GM21447 (cell line): Measurements from ENCODE around the gene OGDH.
"Not testable (repeated sequence)": the region's sequence is repeated elsewhere in the genome, so short reads cannot be mapped to it uniquely, and the experiment has no call there.

Experiments
- ATAC-seq: cut with Tn5 transposase; IDR thresholded peaks from one replicate; pipeline ENCODE4 v1.9.1; 2021; ENCODE audit not compliant: unreplicated experiment

Gene OGDH

DNA sequence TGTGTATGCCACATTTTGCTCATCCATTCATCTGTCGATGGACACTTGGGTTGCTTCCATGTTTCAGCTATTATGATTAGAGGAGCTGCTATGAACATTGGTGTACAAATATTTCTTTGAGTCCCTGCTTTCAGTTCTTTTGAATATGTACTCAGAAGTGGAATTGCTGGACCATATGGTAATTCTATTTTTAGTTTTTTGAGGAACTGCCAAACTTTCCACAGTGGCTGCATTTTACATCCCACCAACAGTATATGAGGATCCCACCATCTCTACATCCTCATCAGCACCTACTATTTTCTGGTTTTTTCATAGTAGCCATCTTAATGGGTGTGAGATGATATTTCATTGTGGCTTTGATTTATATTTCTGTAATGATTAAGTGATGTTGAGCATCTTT lies 97.5 kb downstream of the OGDH start:
- no peak for ATAC-seq

DNA sequence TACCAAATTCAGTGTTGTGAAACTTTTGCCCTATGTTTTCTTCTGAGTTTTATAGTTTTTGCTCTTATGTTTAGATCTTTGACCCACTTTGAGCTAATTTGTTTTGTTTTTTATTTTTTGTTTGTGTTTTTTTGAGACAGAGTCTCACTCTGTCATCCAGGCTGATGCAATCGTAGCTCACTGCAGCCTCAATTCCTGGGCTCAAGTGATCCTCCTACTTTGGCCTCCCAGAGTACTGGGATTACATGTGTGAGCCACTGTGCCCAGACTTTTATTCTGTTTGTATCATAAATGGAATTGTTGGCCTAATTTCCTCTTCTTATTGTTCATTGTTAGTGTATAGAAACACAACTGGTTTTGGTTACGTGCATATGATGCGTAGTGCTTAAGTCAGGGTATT lies 99.0 kb downstream of the OGDH start:
- no peak for ATAC-seq

DNA sequence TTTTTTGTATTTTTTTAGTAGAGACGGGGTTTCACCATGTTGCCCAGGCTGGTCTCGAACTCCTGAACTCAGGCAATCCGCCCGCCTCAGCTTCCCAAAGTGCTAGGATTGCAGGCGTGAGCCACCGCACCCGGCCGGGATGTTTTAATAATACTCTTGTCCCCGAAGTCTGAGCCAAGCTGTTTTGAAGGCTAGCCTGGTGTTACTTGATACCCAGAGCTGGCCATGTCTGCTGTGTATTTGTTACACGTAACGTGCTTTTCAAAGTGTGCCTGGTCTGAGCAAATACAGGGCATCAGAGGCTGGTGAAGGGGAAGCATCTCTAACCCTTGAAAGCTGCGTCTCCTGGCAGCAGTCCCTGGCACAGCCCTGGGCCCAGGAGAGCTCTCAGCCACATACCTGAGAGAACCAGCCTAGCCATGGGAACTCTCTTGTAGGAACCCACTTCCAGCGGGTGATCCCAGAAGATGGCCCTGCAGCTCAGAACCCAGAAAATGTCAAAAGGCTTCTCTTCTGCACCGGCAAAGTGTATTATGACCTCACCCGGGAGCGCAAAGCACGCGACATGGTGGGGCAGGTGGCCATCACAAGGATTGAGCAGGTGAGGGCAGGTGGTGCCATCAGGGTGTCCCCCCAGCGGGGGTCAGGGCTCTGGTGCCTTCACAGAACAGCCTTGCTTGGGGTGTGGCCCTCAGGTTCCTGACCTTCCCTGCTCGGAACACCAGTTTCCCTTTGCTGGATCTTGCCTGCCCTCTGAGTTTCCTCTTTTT lies 100.5 kb downstream of the OGDH start:
- no peak for ATAC-seq

DNA sequence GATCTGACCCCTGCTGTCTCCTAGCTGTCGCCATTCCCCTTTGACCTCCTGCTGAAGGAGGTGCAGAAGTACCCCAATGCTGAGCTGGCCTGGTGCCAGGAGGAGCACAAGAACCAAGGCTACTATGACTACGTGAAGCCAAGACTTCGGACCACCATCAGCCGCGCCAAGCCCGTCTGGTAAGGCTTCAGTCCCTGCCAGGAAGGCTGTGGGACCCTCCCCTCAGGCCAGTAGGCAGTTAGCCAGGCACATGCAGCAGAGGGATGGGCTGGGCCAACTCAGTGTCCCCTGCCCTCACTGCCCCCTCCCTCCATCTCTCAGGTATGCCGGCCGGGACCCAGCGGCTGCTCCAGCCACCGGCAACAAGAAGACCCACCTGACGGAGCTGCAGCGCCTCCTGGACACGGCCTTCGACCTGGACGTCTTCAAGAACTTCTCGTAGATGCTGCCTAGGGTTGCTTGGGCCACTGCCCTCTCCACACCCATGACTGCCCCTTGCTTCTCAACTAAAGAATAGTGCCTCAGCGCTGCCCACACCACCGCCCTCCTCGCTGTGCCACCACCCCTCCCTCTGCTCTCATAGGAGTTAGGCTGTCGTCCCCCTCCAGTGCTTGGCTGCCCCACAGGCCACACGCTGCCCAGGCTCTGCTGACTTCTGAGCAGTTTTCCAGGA lies 101.3 kb downstream of the OGDH start:
- no peak for ATAC-seq

DNA sequence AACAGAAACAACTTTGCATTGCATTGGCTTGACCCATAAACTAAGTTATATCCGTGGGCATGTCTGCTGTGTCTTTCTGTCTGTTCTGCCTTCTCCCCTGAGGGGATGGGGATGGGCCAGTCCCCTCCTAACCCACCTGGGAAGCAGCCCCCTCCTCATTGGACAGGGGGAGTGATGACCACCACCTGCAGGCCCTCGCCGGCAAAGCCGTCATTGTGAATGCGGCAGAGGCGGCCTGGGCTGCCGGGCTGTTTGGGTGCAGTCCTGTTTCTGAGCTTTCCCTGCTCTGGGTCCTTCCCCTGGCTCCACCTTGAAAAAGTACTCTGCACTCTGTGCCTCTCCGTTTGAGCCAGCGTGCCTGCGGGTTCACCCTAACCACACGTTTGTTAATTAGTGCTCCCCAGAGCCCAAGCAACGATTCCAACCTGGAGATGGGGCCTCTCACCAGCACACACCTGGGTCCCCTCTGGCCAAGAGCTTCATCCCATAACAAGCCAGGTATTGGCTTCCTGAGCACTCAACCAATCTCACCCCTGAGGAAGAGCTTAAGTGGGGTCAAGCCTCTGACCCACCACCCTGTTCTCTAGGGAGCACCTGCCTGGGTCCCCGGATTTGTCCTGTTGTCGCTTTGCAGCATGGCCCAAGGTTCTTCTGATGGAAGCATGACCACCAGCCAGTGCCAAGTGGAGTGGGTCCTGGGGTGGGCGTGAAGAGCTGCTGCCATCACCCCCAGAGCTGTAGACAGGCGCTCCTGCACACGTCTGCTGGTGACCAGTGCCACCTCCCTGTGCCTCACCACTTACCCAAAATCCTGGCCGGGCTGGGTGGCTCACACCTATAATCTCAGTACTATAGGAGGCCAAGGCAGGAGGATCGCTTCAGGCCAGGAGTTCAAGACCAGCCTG lies 102.8 kb downstream of the OGDH start:
- no peak for ATAC-seq

DNA sequence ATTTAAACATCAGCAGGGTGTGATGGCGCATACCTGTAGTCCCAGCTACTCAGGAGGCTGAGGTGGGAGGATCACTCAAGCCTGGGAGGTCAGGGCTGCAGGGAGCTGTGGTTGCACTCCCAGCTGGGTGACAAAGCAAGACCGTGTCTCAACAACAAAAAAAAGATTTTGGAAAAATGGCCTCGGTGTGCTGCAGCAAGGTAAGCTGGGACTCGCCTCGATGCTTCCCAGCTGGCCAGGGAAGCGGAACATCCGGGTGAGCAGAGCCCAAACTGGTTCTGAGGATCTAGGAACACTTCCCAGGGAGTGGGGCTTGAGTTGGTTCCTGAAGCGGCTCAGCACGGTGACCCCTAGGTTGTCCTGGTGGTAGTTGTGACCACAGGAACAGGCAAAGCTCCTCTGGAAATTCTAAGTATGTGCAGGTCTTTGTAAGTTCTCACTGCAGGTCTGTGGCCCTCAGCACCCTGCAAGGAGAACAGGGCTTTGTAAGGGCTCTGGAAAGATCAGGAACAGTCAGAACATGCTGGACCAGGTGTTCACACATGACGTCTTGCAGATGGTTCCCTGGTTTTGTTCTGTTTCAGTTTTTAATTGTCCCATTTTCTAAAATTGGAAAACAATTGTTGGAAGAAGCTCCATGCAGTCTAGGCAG lies 103.6 kb downstream of the OGDH start:
- no peak for ATAC-seq

DNA sequence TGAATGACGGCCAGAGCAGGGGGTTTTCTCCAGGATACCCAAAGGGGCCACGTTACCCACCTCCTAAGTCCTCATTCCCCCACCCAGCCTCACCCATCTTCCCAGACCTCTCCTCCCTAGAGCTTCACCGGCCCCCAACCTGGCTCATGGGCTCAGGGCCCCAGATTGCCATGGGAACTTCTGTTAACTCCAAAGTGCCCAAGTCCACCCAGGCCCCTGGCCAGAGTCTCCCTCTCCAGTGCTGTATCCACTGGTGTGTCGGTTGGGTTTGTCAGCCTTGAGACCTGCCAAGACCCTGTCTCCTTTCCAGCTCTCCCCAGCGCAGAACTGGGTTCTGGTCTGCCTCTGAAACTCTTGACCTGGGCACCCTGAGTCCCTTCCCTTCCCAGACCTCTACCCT lies 105.1 kb downstream of the OGDH start:
- no peak for ATAC-seq

DNA sequence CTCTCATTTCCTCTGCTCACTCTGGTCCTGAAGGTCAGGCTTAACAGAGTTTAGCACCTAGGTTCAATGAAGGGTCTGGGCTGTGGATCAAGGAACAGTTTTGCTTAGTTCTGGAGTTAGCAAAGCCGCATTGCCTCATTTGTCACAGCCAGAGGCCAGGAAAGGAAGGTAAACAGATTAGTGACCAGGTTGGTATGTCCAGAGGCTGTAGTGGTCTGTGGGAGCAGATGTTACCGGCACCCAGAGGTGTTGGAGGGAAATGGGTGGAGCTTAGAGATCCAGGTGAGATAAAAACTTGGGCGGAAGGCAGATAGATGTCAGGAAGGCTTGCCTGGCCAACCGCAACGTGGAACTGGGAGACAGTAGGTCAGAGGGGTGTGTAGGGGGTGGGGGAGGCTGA lies 105.6 kb downstream of the OGDH start:
- no peak for ATAC-seq

DNA sequence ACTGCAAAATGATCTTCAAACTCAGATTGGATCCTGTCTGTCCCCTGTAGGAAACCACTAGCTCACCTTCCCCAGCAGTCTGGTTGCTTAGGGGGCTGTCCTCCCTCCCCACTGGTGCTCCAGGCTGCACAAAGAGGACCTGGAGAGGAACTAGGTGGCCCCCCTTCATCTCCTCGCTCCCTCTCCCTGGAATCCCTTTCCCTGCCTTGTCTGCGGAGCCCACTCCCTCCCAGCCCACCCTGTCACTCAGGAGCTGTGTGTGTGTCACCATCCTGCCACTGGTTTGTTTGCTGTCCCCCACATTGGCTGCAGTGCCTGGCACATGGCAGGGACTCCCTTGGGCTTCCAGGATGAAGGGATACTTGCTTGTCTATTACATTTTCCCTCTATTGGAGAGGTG lies 106.7 kb downstream of the OGDH start:
- ATAC-seq, result no peak

DNA sequence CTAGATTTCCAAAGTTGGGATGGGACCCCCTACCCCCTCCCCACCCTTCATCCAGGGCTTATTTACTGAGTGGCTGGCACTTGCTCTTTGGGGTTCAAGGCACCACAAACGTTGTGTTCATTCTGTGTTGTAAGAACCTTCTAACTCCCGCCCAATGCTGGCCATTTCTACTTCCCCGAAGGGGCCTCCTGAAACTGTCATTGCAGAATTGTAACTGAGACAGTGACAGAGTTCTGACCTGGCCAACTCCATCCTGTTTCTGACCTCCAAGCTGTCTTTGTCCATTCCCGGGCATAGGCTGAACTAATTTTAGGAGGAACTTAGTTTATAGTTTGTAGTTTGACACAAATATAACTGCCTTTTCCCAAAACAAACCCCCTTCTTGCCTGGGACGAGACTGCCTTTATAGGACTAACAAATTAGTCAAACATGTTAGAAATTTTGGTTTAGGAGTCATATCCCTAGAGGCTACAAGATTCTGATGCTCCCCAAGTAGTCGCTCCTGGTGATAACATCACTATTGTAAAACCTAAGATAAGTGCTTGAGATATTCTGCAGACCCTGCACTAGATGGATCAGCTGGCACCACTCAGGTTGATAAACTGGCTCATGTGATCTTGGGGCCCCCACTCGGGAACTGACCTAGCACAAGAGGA lies 107.4 kb downstream of the OGDH start:
- no peak for ATAC-seq

DNA sequence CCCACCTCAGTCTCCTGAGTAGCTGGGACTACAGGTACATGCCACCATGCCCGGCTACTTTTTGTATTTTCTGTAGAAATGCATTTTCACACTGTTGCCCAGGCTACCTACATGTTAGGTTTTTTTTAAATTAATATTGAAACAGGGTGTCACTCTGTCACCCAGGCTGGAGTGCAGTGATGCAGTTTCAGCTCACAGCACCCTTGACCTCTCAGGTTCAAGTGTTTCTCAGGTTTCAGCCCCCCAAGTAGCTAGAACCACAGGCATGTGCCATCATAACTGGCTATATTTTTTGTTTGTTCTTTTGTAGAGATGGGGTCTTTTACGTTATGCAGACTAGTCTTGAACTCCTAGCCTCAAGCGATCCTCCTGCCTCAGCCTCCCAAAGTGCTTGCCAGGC lies 109.8 kb downstream of the OGDH start:
- ATAC-seq, result no peak

DNA sequence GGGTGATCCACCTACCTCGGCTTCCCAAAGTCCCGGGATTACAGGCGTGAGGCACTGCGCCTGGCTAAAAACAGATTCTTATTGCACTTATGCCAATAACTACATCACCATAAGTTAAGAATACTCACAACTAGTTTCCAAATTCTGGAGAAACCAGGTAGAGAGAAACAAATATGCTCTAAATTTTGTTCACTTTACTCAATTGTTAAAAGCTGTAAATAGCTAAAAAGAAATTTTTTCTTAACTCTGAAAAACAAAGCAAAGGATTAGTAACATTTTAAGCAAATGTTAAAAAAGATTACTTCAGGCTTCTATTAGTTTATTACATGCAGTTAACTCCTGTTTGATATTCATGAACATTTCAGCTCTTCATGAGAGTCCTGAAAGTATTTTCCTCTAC lies 113.9 kb downstream of the OGDH start:
- ATAC-seq, result no peak

DNA sequence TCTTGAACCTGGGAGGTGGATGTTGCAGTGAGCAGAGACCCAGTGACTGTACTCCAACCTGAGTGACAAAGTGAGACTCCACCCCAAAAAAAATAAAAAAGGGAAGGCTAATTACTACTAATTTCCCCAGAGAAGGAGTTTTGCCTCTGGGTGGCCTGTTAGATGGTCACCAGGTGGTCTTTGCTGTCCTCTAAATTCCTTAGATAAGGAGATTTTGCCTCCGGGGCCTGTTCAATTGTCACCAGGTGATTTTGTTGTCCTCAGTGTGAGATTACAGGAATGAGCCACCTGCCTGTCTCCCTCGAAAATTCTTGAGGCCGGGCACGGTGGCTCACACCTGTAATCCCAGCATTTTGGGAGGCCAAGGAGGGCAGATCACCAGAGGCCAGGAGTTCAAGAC lies 117.8 kb downstream of the OGDH start:
- no peak for ATAC-seq

DNA sequence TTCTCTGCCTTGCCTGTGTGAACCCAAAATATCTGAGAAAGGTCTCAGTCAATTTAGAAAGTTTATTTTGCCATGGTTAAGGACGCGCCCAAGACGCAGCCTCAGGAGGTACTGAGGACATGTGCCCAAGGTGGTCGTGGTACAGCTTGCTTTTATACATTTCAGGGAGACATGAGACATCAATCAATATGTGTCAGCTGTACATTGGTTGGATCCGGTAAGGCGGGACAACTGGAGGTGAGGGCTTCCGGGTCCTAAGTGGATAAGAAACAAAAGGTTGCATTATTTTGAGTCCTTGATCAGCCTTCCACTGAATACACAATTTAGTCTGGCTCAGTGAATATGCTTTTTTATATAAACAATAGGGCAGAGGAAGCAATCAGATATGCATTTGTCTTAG lies 119.8 kb downstream of the OGDH start:
- not testable (repeated sequence) for ATAC-seq

DNA sequence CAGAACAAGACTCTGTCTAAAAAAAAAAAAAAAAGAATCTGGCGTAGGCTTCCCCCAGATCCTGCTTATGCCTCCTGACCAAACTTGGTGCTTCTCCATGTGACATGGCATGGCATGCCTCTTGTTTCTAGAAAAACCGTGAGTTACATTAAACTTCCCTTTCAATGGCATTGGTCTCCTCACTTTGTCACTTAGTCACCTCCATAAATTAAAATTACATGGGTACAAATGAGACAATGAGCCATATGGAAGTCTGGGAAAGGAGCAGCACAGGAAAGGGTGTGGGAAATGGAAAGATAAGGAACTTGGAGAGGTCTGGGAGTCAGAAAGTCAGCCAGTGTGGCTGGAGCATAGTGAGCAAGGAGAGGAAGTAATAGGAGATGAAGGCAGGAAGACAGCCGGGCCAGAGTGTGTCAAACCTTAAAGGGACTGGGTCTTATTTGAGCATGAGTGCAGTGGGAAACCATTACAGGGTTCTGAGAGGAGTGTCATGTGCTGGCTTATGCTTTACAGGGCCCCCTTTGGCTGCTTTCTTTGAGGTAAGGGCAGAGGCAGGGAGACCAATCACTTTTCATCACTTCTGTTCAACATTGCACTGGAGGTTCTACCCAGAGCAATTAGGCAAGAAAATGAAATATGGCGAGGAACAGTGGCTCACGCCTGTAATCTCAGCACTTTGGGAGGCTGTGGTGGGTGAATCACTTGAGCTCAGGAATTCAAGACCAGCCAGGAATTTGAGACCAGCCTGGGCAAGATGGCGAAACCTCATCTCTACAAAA lies 120.9 kb downstream of the OGDH start:
- ATAC-seq, result no peak

DNA sequence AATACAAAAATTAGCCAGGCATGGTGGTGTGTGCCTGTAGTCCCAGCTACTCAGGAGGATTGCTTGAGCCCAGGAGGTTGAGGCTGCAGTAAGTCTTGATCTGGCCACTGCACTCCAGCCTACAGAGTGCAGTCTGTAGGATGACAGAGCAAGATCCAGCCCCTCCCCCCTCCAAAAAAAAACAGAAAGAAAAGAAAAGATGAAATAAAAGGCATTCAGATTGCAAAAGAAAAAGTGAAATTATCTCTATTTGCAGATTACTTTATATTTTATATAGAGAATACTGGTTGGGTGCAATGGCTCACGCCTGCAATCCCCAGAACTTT lies 121.5 kb downstream of the OGDH start:
- ATAC-seq, result no peak

DNA sequence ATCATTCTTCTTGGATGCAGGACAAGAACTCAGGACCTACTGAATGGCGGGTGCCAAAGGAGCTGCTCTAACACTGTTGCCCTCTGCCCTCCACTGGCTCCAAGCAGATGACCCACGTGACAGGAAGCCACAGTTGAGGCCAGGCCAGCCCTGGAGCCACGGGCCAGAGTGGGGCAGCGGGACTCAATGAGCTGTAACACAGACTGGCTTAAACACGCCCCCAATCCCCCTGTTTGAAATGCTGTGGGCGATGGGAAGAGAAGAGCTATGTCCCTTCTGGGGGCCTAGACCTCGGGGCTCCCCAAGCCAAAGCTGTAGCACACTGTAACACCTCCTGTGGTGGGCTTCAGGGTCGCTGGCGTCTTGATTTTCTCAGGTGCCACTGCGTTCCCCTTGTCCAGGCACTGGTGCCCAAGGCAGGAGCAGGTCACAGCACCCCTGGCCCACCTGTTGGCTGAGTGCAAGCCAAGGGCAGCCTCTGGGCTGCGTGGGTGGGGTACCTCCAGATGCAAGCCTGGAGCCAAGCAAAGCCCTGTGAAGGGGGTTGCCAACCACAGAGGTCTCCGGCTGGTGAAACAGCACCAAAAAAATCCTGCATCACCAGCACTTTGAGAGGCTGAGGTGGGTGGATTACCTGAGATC lies 123.6 kb downstream of the OGDH start:
- no peak for ATAC-seq

DNA sequence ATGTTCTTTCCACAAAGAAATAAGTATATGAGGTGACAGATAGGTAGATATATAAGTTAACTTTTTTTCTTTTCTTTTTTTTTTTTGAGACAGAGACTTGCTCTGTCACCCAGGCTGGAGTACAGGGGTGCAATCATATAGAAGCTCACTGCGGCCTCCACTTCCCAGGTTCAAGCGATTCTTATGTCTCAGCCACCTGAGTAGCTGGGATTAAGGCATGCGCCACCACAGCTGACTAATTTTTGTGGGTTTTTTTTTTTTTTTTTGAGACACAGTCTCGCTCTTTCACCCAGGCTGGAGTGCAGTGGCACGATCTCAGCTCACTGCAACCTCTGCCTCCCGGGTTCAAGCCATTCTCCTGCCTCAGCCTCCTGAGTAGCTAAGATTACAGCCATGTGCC lies 126.5 kb downstream of the OGDH start:
- not testable (repeated sequence) for ATAC-seq

DNA sequence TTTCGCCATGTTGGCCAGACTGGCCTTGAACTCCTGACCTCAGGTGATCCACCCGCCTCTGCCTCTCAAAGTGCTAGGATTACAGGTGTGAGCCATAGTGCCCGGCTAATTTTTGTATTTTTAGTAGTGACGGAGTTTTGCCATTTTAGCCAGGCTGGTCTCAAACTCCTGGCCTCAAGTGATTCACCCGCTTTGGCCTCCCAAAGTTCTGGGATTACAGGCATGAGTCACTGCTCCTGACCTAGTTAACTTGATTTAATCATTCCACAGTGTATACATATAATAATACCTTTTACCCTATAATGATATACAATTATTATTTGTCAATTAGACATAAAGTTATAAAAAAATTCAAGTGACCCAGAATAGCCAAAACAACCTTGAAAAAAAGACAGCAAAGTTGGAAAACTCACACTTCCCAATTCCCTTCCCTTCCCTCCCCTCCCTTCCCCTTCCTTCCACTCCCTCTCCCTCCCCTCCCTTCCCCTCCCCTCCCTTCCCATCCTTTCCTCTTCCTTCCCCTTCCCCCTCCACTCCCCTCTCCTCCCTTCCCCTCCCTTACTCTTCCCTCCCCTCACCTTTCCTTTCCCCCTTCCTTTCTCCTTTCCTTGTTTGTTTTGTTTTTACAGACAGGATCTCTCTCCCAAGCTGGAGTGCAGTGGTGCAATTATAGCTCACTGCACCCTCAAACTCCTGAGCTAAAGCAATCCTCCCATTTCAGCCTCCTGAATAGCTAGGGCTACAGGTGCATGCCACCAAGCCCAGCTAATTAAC lies 127.5 kb downstream of the OGDH start:
- no peak for ATAC-seq
